Thyroid gland (tissue), 4 donors: Measurements from ENCODE around the gene LIMS1.
"Not testable (repeated sequence)": the region's sequence is repeated elsewhere in the genome, so short reads cannot be mapped to it uniquely, and the experiment has no call there.

Experiments
- POLR2A ChIP-seq, 2 donors: fragments of 450-650 bp; IDR thresholded peaks; one replicate each; pipeline ENCODE4 v1.6.1; 2017; ENCODE audit warnings: antibody characterized with exemption in 2 of 2, mild to moderate bottlenecking in 2 of 2, moderate library complexity in 1 of 2
- TF ChIP-seq, protein P1 (sequence below), 6 experiments: fragments of 200-600 bp in 3 of 6; fragments of 450-650 bp in 3 of 6; sonication (generic) in 3 of 6; IDR thresholded peaks; one replicate each; pipeline ENCODE4 v1.5.1; 2016 to 2019; ENCODE audit warnings: antibody characterized with exemption in 6 of 6, mild to moderate bottlenecking in 2 of 6, inconsistent platforms in 1 of 6, moderate library complexity in 1 of 6

DNA sequence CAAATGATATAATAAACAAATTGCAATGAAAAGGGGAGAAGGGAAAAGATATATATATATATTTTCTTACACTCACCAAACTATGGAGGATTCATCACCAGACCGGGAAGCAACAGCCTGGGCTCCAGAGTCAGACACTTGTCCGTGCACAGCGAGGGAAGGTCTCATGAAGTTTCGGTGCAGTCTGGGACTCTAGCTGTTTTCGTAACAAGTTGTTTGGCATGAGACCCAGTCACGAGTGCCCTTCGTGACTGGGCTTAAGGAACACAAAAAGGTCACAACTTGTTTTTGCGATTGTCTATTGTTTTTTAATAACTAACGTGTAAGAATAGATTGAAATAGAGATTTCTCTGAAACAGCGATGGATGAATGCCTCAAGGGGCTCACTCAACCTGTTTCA is 66.9 kb downstream of the LIMS1 start:
- TF ChIP-seq, protein P1, sequence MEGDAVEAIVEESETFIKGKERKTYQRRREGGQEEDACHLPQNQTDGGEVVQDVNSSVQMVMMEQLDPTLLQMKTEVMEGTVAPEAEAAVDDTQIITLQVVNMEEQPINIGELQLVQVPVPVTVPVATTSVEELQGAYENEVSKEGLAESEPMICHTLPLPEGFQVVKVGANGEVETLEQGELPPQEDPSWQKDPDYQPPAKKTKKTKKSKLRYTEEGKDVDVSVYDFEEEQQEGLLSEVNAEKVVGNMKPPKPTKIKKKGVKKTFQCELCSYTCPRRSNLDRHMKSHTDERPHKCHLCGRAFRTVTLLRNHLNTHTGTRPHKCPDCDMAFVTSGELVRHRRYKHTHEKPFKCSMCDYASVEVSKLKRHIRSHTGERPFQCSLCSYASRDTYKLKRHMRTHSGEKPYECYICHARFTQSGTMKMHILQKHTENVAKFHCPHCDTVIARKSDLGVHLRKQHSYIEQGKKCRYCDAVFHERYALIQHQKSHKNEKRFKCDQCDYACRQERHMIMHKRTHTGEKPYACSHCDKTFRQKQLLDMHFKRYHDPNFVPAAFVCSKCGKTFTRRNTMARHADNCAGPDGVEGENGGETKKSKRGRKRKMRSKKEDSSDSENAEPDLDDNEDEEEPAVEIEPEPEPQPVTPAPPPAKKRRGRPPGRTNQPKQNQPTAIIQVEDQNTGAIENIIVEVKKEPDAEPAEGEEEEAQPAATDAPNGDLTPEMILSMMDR (IDR thresholded peaks at IDR 0.05): not testable (repeated sequence)
- not testable (repeated sequence) for TF ChIP-seq POLR2A (IDR thresholded peaks at IDR 0.05)
